GM18507 (cell line): ENCODE results near the gene PLB1.
"Not testable (repeated sequence)": the region's sequence is repeated elsewhere in the genome, so short reads cannot be mapped to it uniquely, and the experiment has no call there.

Source experiments
- DNase-seq: peaks from one replicate; pipeline ENCODE4 v3.0.0; 2011; ENCODE audit warnings: low read depth; ENCODE audit not compliant: insufficient read length; ENCODE audit errors: extremely low spot score
- FAIRE-seq: peaks from 2 replicates; lab custom pipeline; 2011; peaks lifted over from hg19 to GRCh38; lab: Jason Lieb, UNC

Gene PLB1

GRCh38 chr2:28550345-28550744 is 54.5 kb downstream of the PLB1 start:
- DNase-seq, FAIRE-seq: not testable (repeated sequence)

- FAIRE-seq, result no peak
Observed at GRCh38 chr2:28552045-28552823, 56.4 kb downstream of the PLB1 start.

GRCh38 chr2:28556303-28556702 is 60.4 kb downstream of the PLB1 start:
- DNase-seq (no peak), FAIRE-seq (no peak)

More at GRCh38 chr2:28552045-28552823, 56.4 kb downstream of the PLB1 start:
- no peak for DNase-seq

- FAIRE-seq (no peak), DNase-seq (no peak)
Observed at GRCh38 chr2:28557389-28558131, 61.7 kb downstream of the PLB1 start.

- no peak for FAIRE-seq
- DNase-seq, result no peak
Observed at GRCh38 chr2:28558158-28558820, 62.4 kb downstream of the PLB1 start.

GRCh38 chr2:28558918-28559317 is 63.1 kb downstream of the PLB1 start:
- DNase-seq, result no peak
- no peak for FAIRE-seq

GRCh38 chr2:28563869-28564268 is 68.0 kb downstream of the PLB1 start:
- DNase-seq (no peak), FAIRE-seq (no peak)

GRCh38 chr2:28564346-28564745 is 68.5 kb downstream of the PLB1 start:
- no peak for FAIRE-seq
- DNase-seq, result no peak

GRCh38 chr2:28565033-28565432 is 69.2 kb downstream of the PLB1 start:
- FAIRE-seq, result no peak
- no peak for DNase-seq

- FAIRE-seq (no peak), DNase-seq (no peak)
Observed at GRCh38 chr2:28565720-28566295, 69.9 kb downstream of the PLB1 start.

- FAIRE-seq, result peak; percentile 75
- peak; percentile 95 for DNase-seq
Observed at GRCh38 chr2:28566521-28567041, 70.7 kb downstream of the PLB1 start.

- no peak for DNase-seq
- no peak for FAIRE-seq
Observed at GRCh38 chr2:28567061-28567471, 71.2 kb downstream of the PLB1 start.

- no peak for FAIRE-seq
- DNase-seq, result no peak
Observed at GRCh38 chr2:28568036-28568435, 72.2 kb downstream of the PLB1 start.

- DNase-seq (no peak), FAIRE-seq (no peak)
Observed at GRCh38 chr2:28568533-28568932, 72.7 kb downstream of the PLB1 start.

GRCh38 chr2:28570431-28570830 is 74.6 kb downstream of the PLB1 start:
- DNase-seq (no peak), FAIRE-seq (no peak)

GRCh38 chr2:28576714-28577113 is 80.9 kb downstream of the PLB1 start:
- FAIRE-seq (no peak), DNase-seq (no peak)

- DNase-seq (no peak), FAIRE-seq (no peak)
Observed at GRCh38 chr2:28577791-28578680, 82.2 kb downstream of the PLB1 start.

GRCh38 chr2:28578774-28579173 is 82.9 kb downstream of the PLB1 start:
- no peak for FAIRE-seq
- DNase-seq, result no peak

GRCh38 chr2:28579606-28580005 is 83.7 kb downstream of the PLB1 start:
- DNase-seq, result no peak
- FAIRE-seq, result no peak
